GM12878 (cell line): Measurements from ENCODE around the gene PFKL. TPM values are rescaled to one million over a fixed set of nuclear protein-coding genes. Genes with fewer than 3 reads are reported as not detected.

Experiments used
- ATAC-seq: fragments of 200-7000 bp; cut with Tn5 transposase; 3 replicates; pipeline ENCODE4 v1.9.1; 2020; ENCODE audit warnings: mild to moderate bottlenecking, moderate library complexity
- BruUV-seq: library from RNA; stranded (reverse); fragments of 400-500 nt; replicated peaks from 2 replicates; lab custom pipeline; 2021; lab: Mats Ljungman, UMichigan
- CTCF ChIA-PET: fragments of 300-600 bp; sonication (Branson Sonifier 250); formaldehyde crosslinking; extraction: SDS; loops from one replicate; lab custom pipeline; 2021; ENCODE audit warnings: inconsistent platforms; lab: Yijun Ruan, JAX
- POLR2A ChIA-PET: fragments of 350-600 bp; formaldehyde crosslinking; extraction: SDS; loops from one replicate; lab custom pipeline; 2021; ENCODE audit warnings: inconsistent platforms; lab: Charles Lee
- RAD21 ChIA-PET: fragments of 300-600 bp; sonication (Branson Sonifier 250); formaldehyde crosslinking; loops from one replicate; lab custom pipeline; 2023; ENCODE audit warnings: antibody characterized with exemption; ENCODE audit not compliant: unreplicated experiment; lab: Charles Lee
- SMC1A ChIA-PET: fragments of 300-600 bp; sonication (Branson Sonifier 250); formaldehyde crosslinking; loops from one replicate; lab custom pipeline; 2023; ENCODE audit not compliant: unreplicated experiment, uncharacterized antibody; lab: Charles Lee
- DNase-seq: peaks from one replicate; pipeline ENCODE4 v3.0.0-alpha.2; 2011; ENCODE audit warnings: low read depth, low spot score
- FAIRE-seq: peaks from 3 replicates; lab custom pipeline; 2011; peaks lifted over from hg19 to GRCh38; lab: Jason Lieb, UNC
- H2AFZ ChIP-seq: 2 replicates; pipeline ENCODE4 v1.6.0; 2011; ENCODE audit warnings: low read depth, low read length, control low read depth; ENCODE audit not compliant: control insufficient read depth
- H3K27ac ChIP-seq: 2 replicates; pipeline ENCODE4 v1.5.1; 2011; ENCODE audit warnings: control low read depth; ENCODE audit not compliant: control insufficient read depth, insufficient read depth
- H3K27me3 ChIP-seq, 2 experiments: replicated peaks in 1 of 2; 2 replicates each; pipeline versions ENCODE4 v1.6.0 to v1.6.1; 2011; ENCODE audit warnings: low read length in 1 of 2; ENCODE audit not compliant: control insufficient read depth in 2 of 2, insufficient read depth in 2 of 2
- H3K36me3 ChIP-seq, 2 experiments: 2 replicates each; pipeline ENCODE4 v1.5.1; 2011; ENCODE audit warnings: low read length in 1 of 2; ENCODE audit not compliant: control insufficient read depth in 2 of 2, insufficient read depth in 2 of 2
- H3K4me1 ChIP-seq: 2 replicates; pipeline ENCODE4 v1.6.1; 2011; ENCODE audit warnings: mild to moderate bottlenecking, low read length, moderate library complexity, mixed read lengths; ENCODE audit not compliant: control insufficient read depth, insufficient read depth
- H3K4me2 ChIP-seq: 2 replicates; pipeline ENCODE4 v1.6.0; 2011; ENCODE audit warnings: control low read depth; ENCODE audit not compliant: control insufficient read depth, insufficient read depth
- H3K4me3 ChIP-seq: fragments of 200-600 bp; sonication (generic); 2 replicates; pipeline ENCODE4 v1.5.1; 2016
- H3K79me2 ChIP-seq: 2 replicates; pipeline ENCODE4 v1.6.0; 2011; ENCODE audit warnings: low read length; ENCODE audit not compliant: control insufficient read depth, insufficient read depth
- H3K9ac ChIP-seq: 2 replicates; pipeline ENCODE4 v1.8.0; 2011; ENCODE audit warnings: low read length, control low read depth, mixed read lengths; ENCODE audit not compliant: control insufficient read depth, insufficient read depth
- H3K9me3 ChIP-seq: replicated peaks from 3 replicates; pipeline ENCODE4 v1.5.1; 2011; ENCODE audit warnings: mild to moderate bottlenecking, low read length; ENCODE audit not compliant: control insufficient read depth, insufficient read depth
- H4K20me1 ChIP-seq: 2 replicates; pipeline ENCODE4 v1.6.0; 2011; ENCODE audit not compliant: control insufficient read depth, insufficient read depth
- BCL11A ChIP-seq: IDR thresholded peaks from 2 replicates; pipeline ENCODE4 v1.6.1; 2011; ENCODE audit warnings: low read depth, low read length
- HDAC6 ChIP-seq: fragments of 200-600 bp; sonication (generic); IDR thresholded peaks from one replicate; pipeline ENCODE4 v1.8.0; 2017; ENCODE audit warnings: antibody characterized with exemption; ENCODE audit not compliant: unreplicated experiment
- HDGF ChIP-seq: fragments of 450-650 bp; IDR thresholded peaks from 2 replicates; pipeline ENCODE4 v1.6.1; 2016; ENCODE audit warnings: antibody characterized with exemption
- HSF1 ChIP-seq: fragments of 150-350 bp; IDR thresholded peaks from 2 replicates; pipeline ENCODE4 v1.6.1; 2014; ENCODE audit warnings: mild to moderate bottlenecking, low read depth, low read length
- JUNB ChIP-seq: IDR thresholded peaks from 2 replicates; pipeline ENCODE4 v1.6.1; 2016; ENCODE audit warnings: antibody characterized with exemption, mild to moderate bottlenecking
- KLF5 ChIP-seq: fragments of 450-650 bp; IDR thresholded peaks from 2 replicates; pipeline ENCODE4 v1.6.1; 2014; ENCODE audit warnings: mild to moderate bottlenecking; ENCODE audit not compliant: partially characterized antibody
- RUNX3 ChIP-seq: IDR thresholded peaks from 2 replicates; pipeline ENCODE4 v1.6.1; 2012; ENCODE audit warnings: low read length, inconsistent platforms
- SIX5 ChIP-seq: IDR thresholded peaks from 2 replicates; pipeline ENCODE4 v1.6.1; 2011; ENCODE audit warnings: mild to moderate bottlenecking, low read depth, low read length, moderate library complexity; ENCODE audit not compliant: severe bottlenecking
- SP1 ChIP-seq: IDR thresholded peaks from one replicate; pipeline ENCODE4 v1.6.1; 2011; ENCODE audit warnings: low read depth, low read length
- SPI1 ChIP-seq: IDR thresholded peaks from 2 replicates; pipeline ENCODE4 v1.6.1; 2011; ENCODE audit warnings: low read depth, mild to moderate bottlenecking, low read length, moderate library complexity, borderline replicate concordance; ENCODE audit not compliant: insufficient read depth
- WGBS: methylation state at CpG from one replicate; pipeline ENCODE4 v1.1.6; 2016; ENCODE audit warnings: low lambda C conversion rate; ENCODE audit not compliant: insufficient replicate concordance, insufficient coverage; ENCODE audit errors: missing lambda C conversion rate; 5-methylcytosine and 5-hydroxymethylcytosine counted together
- in situ Hi-C: fragments of 300-500 bp; cut with MboI; formaldehyde crosslinking; loops from 9 replicates; pipeline ENCODE4 v1.14.3; 2018; ENCODE audit warnings: mixed read lengths
- intact Hi-C: fragments of 100-400 bp; cut with micrococcal nuclease; formaldehyde crosslinking; loops from one replicate; pipeline ENCODE4 v1.14.2; 2022; ENCODE audit not compliant: unreplicated experiment
- polyA plus RNA-seq, 11 experiments: library from polyadenylated mRNA; depleted of rRNA in 4 of 11; unstranded in 6 of 11; stranded (reverse) in 5 of 11; fragments of >200 nt; fragmentation: Nextera tagmentation in 4 of 11; fragmentation: Illumina TruSeq in 1 of 11; extraction: Ambion mirVana in 4 of 11; extraction: Trizol in 1 of 11; gene quantifications; 1 replicate in 1 of 11; 2 replicates in 10 of 11; pipeline versions ENCODE4 v1.2.1 to v1.2.3, GENCODE V29; 2011 to 2016; ENCODE audit warnings: inconsistent platforms in 2 of 11, missing spikeins in 2 of 11, low read depth in 1 of 11
- total RNA-seq, 4 experiments: library from RNA; depleted of rRNA in 3 of 4; stranded (reverse); fragments of >200 nt in 3 of 4; fragmentation: Illumina TruSeq in 1 of 4; extraction: Trizol in 1 of 4; gene quantifications; 2 replicates each; pipeline versions ENCODE4 v1.2.1 to v1.2.3, GENCODE V29; 2013 to 2021
- TF ChIP-seq, protein P1 (sequence below), 3 experiments: IDR thresholded peaks in 2 of 3; conservative IDR thresholded peaks in 1 of 3; 2 replicates each; pipeline ENCODE4 v1.5.1; 2011; ENCODE audit warnings: low read depth in 3 of 3, low read length in 3 of 3, mild to moderate bottlenecking in 3 of 3, control low read depth in 2 of 3, moderate library complexity in 2 of 3, inconsistent platforms in 1 of 3, mixed read lengths in 1 of 3; ENCODE audit not compliant: control insufficient read depth in 2 of 3, insufficient read depth in 1 of 3; ENCODE audit errors: extremely low read depth in 1 of 3
- TF ChIP-seq, protein P2 (sequence below): fragments of 450-650 bp; IDR thresholded peaks from 2 replicates; pipeline ENCODE4 v1.6.1; 2014; ENCODE audit warnings: mild to moderate bottlenecking

Gene PFKL
- total and polyA plus RNA-seq, 10 of the 15 experiments (the other 5 are each of a cell fraction or from before 2014, with no cell fraction given) = 1.2 to 192 (median 112) TPM

GRCh38 chr21:44312716-44313115 lies 12.9 kb downstream of the PFKL start:
- Histone ChIP-seq H3K9me3 (no peaks in the 10 kb centered on the region), H3K4me2 (no peak overlapping the region), H3K4me3 (no peak overlapping the region), H2AFZ (no peak overlapping the region), H3K36me3 (peaks cover 20 to 47% of the 10 kb centered on the region in 2 experiments; a peak in 3 of 4 replicates), H3K79me2 (no peaks in the 10 kb centered on the region), H3K27me3 (no peaks in the 10 kb centered on the region), H3K4me1 (no peaks in the 10 kb centered on the region), H3K9ac (no peak overlapping the region), H4K20me1 (no peaks in the 10 kb centered on the region), H3K27ac (no peak overlapping the region)
- ATAC-seq (no peak), FAIRE-seq (no peak), DNase-seq (no peak)
- POLR2A ChIA-PET = no interaction called here
- in situ Hi-C loops (no loop called here), intact Hi-C loops (no loop called here)
- SMC1A ChIA-PET = no interaction called here
- CTCF ChIA-PET = no interaction called here
- RAD21 ChIA-PET = no interaction called here
- TF ChIP-seq HSF1 (no peak), HDGF (no peak), RUNX3 (no peak), HDAC6 (no peak), KLF5 (no peak), SPI1 (no peak), BCL11A (no peak), JUNB (no peak), SP1 (no peak), SIX5 (no peak)
- TF ChIP-seq, protein P1, sequence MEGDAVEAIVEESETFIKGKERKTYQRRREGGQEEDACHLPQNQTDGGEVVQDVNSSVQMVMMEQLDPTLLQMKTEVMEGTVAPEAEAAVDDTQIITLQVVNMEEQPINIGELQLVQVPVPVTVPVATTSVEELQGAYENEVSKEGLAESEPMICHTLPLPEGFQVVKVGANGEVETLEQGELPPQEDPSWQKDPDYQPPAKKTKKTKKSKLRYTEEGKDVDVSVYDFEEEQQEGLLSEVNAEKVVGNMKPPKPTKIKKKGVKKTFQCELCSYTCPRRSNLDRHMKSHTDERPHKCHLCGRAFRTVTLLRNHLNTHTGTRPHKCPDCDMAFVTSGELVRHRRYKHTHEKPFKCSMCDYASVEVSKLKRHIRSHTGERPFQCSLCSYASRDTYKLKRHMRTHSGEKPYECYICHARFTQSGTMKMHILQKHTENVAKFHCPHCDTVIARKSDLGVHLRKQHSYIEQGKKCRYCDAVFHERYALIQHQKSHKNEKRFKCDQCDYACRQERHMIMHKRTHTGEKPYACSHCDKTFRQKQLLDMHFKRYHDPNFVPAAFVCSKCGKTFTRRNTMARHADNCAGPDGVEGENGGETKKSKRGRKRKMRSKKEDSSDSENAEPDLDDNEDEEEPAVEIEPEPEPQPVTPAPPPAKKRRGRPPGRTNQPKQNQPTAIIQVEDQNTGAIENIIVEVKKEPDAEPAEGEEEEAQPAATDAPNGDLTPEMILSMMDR (IDR thresholded peaks at IDR 0.05 in 2 of 3, conservative IDR thresholded peaks at IDR 0.05 in 1 of 3; ENCODE audit: control insufficient read depth in 2 of 3, extremely low read depth in 1 of 3, insufficient read depth in 1 of 3, low read depth in 3 of 3, low read length in 3 of 3) = no peak
- TF ChIP-seq, protein P2, sequence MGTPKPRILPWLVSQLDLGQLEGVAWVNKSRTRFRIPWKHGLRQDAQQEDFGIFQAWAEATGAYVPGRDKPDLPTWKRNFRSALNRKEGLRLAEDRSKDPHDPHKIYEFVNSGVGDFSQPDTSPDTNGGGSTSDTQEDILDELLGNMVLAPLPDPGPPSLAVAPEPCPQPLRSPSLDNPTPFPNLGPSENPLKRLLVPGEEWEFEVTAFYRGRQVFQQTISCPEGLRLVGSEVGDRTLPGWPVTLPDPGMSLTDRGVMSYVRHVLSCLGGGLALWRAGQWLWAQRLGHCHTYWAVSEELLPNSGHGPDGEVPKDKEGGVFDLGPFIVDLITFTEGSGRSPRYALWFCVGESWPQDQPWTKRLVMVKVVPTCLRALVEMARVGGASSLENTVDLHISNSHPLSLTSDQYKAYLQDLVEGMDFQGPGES = no peak
- no TSS peak for BruUV-seq
- 98% methylated on average over 19 of the region's 19 CpGs for WGBS
